Inflammatory macrophage (primary cell): Measurements from ENCODE around the gene GLI2.

ENCODE experiments used
- DNase-seq, 2 donors: peaks; one replicate each; pipeline ENCODE4 v3.0.0-alpha.2; 2020 to 2022
- total RNA-seq, 18 experiments: gene quantifications; one replicate each; lab custom pipeline; 2026; ENCODE audit warnings: mixed read lengths in 6 of 18, inconsistent platforms in 2 of 18; lab: John Stamatoyannopoulos, UW

The GLI2 gene
- 0 to 0.26 (median 0.02) reads per million in 18 experiments for total RNA-seq

DNA sequence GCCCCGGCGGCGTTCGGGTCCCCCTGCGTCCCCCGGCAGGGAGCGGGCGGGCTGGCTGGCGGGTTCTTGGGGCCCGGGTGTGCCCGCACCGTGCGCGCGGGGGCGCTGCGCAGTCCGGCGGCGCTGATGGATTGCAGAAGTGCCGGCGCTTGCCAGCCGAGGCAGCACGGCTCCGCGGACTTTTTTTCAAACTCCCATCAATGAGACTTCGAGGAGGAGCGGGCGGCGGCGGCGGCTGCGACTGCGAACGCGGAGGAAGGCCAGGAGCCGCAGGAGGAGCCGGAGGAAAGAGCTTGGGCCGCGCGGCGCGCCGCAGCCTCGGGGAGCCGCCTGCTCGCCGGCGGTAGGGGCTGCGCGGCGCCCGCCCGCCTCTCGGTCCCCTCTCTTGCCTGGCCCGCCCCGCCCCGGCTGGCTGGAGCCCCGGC is at the start of gene GLI2:
GLI2 (plus strand) TSS at position 123 of the 425 bp plus-strand sequence. CDS start 61,453 bp downstream, outside the sequence.
- DNase-seq: peak; percentile 23 to 47

DNA sequence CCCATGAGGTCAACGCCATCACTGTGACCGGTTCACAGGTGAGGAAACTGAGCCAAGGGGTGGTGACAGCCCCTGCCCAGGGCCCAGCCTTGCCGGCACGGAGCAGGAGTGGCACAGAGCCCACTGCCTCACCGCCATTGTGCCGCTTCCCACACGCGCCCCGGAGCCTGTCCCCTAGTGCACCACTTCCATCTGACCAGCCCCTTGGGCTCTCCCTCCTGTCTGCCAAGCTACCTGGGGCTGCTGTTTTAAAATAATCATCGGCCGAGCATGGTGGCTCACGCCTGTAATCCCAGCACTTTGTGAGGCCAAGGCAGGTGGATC is 49.7 kb upstream of the GLI2 start:
- DNase-seq: no peak

DNA sequence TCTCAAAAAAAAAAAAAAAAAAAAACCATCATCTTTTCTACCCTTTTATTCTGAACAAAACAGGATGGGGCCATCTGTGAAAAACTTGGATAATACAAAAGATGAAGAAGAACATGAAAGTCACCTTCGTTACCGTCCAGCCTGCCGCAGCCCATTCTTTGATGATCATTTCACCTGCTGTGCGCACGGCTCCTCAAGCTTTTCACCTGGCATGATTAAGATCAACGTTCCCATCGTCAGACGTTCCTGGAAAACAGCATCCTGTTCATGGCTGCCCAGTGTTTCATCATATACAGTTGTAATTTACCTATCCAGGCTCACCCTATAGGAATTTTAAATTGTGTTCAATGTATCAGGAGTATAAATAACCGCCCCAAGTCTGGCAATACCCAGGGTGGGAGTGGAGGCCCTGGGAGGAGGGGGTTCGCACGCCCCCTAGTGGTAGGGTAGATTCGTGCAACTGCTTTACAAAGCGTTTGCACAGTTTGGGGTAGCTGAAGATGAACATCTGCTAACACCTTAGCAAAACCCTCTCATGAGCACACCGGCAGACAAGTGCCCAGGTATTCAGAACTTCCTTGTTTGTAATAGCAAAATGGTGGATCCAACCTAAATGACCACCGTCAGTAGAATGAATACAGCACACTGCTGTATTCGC is 49.0 kb upstream of the GLI2 start:
- DNase-seq: no peak

DNA sequence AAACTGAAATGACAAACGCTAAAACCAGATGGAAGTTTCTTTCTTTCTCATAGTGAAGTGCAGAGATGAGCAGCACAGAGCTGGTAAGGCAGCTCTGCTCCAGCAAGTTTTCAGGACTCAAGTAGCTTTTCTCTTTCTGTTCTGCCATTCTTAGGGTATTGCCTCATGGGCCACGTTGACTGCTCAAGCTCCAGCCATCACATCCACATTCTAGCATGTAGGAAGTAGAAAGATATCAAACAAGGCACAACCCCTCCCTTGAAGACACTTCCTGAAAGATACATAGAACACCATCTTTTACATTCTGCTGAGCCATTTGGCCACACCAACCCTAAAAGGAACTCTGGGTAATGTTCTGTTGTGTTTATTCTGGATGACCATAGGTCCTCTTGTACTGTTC is 48.5 kb upstream of the GLI2 start:
- no peak for DNase-seq

DNA sequence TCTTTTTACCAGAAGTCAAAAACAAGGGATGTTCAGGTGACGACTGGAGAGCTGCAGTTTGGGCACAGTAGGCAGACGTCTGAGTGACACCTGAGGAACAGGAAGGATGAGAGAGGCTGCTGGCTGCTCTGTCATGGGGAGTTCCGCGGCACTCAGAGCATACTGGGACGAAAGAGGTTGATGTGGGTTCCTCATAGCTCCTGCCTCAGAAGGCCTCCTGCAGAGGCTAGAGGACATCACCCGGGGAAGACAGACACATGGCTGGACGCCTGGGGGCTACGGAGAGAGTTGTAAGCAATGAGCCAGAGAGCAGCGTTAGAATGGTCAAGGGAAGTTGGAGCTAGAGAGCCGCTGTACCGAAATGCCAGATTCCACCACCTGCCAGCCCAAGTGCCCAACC is 45.1 kb upstream of the GLI2 start:
- no peak for DNase-seq

DNA sequence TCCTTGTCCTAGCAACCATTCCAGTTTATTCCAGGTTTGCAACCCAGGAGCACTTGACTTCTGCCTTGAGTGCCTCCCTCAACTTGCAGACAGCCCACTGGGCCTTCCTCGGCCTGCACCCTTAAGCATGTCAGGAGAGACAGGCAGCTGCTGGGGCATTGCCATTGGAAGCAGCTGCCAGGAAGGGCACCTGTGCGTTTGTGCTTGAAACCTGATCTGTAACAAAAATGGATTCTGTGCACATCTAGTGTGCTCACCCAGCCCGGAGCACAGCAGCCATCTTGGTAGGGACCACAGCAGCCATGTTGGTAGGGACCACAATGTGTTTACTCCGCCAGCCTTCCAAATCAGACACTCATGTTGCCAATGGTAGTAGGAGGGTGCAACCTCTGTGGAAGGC is 44.3 kb upstream of the GLI2 start:
- DNase-seq: no peak

DNA sequence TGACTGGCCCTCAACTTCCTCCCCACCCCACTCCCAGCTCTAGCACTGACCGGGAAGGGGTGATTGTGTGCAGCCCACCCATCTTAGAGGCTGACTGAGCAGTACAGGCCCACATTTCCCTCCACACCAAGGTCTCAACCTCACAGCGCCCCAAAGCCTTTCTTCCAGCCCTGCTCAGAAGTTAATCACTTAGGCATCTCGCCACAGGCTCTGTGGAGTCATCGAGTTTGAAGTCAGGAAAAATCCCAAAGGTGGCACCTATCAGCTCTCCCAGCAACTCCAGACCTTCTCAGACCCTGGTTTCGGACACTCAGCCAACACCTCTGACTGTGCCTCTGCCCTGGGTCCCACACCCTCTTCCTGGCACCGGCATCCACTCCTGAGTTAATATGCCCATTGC is 43.0 kb upstream of the GLI2 start:
- DNase-seq: no peak

DNA sequence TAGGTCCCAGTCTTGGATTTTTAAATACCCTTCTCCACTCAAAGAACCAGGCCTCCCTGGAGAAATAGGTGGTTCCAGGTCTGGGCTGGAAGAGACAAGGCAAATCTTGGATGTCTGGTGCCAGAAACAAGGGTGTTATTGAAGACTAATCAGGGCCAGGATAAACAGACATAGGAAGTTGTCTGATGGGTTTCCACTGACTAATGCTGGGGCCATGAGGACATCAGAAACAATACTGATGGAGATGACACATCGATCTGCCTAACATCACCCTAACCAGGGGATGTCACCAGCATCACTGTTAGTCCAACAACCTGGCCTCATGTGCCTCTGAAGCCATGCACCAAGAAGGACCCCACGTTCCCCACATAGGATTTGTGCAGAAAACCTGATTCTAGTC is 42.5 kb upstream of the GLI2 start:
- no peak for DNase-seq

DNA sequence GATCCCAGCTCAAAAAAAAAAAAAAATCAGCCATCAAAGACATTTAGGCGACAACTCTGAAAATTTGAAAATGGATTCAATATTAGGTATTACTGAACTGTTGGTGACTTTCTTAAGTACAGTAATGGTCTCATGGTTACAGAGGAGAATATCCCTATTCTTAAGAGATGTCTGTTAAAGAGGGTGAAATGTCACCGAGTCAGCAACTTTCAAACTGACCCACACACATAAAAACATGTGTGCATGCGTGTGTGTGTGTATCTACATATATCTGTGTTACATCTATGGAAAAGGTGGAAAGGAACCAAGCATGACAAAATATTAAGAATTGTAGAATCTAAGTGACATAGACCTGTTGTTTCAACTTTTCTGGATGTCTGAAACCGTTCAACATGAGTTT is 41.6 kb upstream of the GLI2 start:
- no peak for DNase-seq

DNA sequence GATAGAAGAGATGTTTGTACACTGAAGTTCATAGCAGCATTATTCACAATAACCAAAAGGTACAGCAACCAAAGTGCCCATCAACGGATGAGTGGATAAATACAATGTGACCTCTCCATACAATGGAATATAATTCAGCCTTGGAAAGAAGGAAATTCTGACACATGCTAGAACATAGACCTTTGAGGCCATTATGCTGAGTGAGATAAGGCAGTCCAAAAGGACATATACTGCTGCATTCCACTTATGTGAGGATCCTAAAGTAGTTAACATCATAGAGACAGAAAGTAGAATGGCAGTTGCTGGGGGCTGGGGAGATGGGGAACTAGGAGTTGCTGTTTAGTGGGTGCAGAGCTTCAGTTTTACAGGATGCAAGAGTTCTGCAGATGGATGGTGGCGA is 38.2 kb upstream of the GLI2 start:
- no peak for DNase-seq

DNA sequence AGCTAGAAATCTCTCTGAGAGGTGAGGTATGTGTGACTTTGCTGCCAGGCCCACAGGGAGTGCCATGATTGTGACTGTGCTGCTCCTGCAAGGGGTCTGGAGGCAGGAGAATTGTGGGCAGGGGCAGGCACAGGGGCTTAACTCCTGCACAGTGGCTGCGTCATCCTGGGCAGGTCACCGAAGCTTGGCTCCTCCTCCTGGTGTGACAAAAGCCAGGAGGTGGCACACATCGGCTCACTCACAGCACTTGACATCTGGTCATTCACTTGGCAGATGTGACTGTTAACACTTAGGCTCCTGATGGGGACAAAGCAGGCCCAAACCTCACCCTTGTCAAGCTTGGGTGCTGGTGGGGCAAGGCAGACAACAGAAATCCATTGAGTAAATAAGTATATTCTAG is 36.4 kb upstream of the GLI2 start:
- DNase-seq: no peak

DNA sequence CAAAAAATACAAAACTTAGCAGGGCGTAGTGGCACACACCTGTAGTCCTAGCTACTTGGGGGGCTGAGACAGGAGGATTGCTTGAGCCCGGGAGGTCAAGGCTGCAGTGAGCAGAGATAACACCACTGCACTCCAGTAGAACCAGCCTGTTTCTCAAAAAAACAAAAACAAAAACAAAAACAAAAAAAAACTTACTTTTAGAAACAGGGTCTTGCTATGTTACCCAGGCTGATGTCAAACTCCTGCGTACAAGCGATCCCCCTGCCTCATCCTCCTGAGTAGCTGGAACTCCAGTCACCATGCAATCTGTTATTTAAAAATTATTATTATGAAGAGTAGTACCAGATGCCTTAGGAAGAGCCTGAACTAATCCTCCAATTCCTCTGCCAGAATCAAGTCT is 35.0 kb upstream of the GLI2 start:
- no peak for DNase-seq

DNA sequence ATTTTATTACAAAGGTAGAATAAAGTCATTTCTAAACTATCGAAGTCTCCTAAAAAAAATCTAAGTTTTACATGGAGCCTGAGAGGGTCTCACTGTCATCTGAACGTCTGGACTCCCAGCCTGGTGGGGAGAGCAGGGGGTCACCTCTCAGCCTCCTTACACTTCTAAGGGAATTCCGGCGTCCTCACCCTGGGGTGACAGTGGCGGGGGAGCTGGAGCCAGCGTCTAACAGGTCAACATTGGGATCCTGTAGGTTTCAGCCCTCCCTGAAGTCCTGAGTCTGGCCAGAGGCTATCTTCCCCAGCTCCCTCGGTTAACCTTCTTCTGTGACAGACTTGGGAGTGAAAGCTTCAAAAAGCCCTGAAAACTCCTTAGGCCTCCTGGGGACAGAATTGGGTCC is 34.6 kb upstream of the GLI2 start:
- no peak for DNase-seq

DNA sequence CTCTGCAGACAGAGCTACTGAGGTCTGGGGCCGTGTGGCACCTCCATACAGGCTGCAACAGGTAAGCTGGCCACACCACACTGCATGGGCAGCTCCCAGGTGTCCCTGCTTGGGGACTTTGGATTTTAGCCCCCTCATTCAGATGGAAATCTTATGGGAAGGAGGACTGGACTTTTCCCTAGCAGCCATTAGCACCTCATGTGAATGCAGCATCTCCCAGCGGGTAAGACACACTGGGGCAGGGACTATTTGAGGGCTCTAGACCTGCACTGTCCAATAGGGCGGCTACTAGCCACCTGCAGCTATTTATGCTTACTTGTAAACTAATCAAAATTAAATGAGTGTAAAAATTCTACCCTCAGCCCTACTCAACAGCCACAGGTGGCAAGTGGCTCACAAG is 34.2 kb upstream of the GLI2 start:
- DNase-seq: no peak

DNA sequence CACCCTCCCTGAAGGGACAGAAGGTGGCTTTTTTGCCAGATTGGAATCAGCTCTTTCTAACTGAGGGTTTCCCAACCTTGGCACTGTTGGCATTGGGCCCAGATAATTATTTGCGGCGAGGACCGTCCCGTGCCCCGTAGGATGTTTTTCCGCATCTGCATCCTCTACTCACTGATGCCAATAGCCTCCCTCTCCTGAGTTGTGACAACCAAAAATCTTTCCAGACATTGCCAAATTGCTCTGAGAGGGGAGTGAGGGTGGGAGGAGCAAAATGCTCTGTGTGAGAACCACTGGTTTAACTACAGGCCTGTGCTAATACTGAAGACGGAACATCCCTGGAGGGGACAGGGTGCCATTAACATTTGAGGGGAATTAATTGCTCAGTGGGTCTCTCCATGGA is 33.6 kb upstream of the GLI2 start:
- no peak for DNase-seq

DNA sequence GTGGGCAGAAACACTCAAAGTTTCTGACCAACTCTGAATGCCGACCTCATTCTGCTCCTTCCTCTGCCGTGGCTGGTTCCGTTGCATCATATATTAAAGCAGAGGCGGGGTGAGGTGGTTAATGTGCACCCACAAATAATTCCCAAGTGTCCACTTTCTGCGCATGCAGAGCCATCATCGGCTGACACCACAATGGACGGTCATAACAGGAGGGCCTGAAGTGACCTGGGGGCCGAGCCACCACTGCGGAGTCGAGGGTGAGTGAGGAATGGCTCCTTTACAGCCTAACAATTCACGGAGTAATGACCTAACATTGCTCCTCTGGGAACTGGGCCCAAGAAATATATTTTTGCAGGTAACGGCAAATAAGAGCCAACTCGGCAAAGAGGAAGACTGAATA is 32.9 kb upstream of the GLI2 start:
- DNase-seq: peak in 1 of 2 donors; percentile 9

DNA sequence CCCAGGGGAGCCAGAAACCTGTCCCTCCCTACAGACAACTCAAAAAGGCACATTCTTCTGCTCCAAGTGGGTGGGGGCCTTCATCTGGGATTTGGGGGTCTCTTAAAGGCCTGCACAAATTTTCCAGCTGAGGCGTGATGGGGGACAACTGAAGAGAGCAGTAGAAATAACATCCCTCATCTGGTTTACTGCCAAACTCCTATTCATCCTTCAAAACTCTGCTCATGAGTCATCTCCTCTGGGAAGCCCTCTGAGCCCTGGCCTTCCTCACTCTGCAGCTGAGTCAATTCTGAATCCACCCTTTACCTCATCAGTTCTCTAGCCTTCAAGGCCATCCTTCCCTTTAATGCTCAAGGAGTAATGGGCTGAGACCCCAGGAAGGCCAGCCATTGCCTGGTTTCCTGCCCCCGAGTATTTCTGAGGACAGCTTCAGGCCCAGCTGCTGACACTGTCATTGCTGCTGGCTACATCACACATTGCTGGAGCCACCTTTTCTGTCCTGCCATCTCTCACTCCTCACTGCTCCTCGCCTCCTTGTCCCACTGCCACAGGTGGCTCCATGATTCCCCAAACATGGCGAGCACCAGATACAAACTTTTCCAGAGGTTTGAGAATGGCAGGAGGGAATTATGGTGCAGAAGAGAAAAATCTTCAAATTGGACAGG is 32.2 kb upstream of the GLI2 start:
- no peak for DNase-seq

DNA sequence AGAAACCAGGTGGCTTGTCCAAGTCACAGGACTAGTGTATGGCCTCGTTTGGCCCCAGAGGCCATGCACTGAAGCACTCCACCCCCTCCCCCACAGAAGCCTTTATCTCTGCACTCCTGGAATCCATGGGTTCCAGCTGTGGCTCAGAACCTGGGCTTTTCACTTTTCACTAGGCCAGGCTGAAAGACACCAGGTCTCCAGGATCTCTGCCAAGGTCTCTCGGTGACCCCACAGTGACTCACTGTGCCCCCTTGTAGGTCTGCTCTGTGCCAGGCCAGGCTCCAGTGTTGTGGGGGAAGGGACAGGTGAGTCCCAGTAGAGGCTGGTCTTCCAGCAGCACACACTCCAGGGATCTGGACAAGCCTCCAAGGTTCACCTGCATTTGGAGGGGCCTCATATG is 31.0 kb upstream of the GLI2 start:
- no peak for DNase-seq

DNA sequence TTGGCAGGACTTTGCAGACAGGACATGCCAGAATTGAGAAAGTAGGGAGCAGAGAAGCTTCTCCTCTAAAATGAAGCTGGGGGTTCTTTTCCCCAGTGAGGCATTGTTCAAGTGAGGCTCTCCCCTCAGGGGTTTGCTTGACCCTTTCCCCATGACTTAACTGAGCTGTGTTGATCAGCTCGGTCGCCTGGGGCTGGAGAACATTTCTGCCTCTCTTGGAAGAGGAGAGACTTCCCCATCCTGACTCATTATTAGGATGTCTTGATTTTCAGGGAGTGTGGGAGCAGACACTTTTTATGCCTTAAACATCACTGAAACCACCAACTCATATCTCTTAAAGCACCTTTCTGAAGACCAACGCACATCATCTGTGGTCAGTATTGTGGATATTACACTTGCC is 27.9 kb upstream of the GLI2 start:
- DNase-seq: no peak

DNA sequence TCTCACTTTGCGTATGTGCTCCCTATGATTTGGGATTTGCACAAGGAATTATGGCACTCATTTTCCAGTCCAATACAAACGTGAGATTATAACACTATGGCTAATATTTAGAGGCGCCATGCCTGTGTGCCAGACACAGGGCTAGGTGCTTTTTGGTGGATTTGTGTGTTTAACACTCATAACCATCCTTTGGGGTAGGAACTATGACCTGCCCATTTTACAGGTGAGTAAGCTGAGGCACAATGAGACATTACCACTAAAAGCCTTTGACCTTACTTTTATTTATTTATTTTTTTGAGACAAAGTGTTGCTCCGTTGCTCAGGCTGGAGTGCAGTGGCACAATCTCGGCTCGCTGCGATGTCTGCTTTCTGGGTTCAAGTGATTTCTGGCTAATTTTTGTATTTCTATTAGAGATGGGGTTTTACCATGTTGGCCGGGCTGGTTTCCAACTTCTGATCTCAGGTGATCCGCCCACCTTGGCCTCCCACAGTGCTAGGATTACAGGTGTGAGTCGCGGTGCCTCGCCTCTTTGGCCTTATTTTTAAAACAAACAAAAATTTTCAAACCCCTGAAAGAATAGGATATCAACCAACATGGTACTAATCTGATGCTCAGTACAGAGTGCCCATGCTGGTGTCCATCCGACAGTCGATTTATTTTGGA is 26.6 kb upstream of the GLI2 start:
- DNase-seq: no peak

DNA sequence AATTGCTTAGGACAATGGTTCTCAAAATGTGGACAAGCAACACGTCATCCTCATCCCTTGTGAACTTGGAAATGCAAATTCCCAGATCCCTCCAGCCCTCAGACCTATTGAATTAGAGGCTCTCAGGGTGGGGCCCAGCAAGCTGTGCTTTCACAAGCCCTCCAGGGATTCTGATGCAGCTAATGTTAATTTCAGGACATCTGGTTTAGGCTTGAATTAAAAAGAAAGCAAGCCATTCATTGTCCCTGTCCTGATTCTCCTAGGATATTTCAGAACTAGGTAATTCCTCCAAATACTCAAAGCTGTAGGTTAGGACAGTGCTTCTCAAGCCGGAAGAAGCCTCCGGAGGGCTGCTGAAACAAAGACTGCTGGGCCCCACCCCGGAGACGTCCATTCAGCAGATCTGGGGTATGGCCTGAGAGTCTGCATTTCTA is 26.0 kb upstream of the GLI2 start:
- DNase-seq: no peak

DNA sequence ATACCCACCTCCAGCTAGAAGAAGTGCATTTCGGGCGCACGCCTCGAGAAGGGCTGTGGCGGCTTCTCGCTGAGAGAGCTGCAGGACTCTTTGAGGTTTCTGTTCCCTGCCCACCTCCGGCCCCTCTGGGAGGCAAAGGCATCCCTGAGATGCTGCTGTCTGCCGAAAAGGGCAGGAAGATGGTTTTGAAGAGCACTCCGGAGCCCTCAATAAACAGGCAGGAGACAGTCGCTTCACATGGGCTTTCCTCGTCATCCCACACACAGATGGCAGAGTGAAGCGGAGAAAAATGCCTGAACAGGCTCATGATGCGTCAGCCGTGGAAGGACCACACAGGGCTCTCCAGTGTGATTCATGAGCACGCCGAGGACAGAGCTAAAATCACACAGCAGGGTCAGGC is 25.4 kb upstream of the GLI2 start:
- no peak for DNase-seq

DNA sequence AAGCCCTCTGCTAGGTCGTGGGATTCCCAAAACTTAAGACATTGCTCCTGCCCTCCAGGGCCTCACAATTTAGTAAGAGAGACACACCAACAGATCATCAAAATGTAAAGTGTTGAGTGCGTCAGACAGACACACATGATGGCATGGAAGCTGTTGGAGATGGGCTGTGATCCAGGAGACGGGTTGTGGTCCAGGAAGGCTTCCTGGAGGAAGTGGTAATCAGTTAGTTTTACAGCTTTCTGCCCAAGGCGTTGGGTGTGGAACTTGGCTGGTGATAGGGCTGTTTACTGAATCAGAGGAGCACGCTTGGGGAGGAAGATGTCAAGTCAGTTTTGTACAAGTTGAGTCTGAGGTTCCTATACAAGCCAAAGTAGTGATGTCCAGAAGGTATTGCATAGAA is 24.0 kb upstream of the GLI2 start:
- DNase-seq: no peak

DNA sequence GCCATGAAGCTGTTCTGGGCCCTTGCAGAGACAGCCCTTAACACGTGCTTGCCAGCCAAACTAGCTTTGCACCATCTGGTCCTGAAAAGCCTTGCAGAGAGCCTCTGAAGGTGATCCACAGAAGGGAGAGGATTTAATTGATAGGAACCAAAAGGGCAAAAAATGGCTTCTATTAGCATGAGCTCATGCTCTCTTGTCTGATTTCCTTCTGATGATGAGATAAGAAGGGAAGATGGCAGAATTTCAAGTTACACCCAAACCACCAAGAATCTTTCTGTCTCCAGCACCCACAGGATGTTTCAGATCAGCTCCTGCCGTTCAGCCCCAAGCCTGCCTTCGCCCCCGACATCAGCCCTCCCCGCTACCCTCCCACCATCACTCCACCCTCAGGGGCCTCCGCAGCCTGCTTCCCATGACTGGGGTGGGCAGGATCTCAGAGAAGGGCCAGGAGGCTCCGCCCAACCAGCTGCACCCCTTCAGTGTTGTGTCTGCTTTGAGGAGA is 23.4 kb upstream of the GLI2 start:
- no peak for DNase-seq
